22Rv1 (cell line): Measurements from ENCODE around the gene IFNG-AS1.

Experiments
- CTCF ChIP-seq: fragments of 450-650 bp; IDR thresholded peaks from 2 replicates; pipeline ENCODE4 v1.5.1; 2017; ENCODE audit warnings: mild to moderate bottlenecking
- ZFX ChIP-seq: fragments of 450-650 bp; IDR thresholded peaks from 2 replicates; pipeline ENCODE4 v1.6.1; 2017; ENCODE audit warnings: antibody characterized with exemption, borderline replicate concordance

- TF ChIP-seq CTCF (no peak), ZFX (no peak)
Observed at GRCh38 chr12:67981287-67982162, 7.7 kb upstream of the IFNG-AS1 start.
